SH-SY5Y (cell line): ENCODE measurements around the gene MRPL30.

ENCODE experiments used
- GATA2 ChIP-seq: IDR thresholded peaks from 2 replicates; pipeline ENCODE4 v1.6.1; 2011; ENCODE audit warnings: mild to moderate bottlenecking, low read depth, low read length
- GATA3 ChIP-seq: IDR thresholded peaks from 2 replicates; pipeline ENCODE4 v1.6.1; 2011; ENCODE audit warnings: low read depth, mild to moderate bottlenecking, low read length, moderate library complexity

DNA sequence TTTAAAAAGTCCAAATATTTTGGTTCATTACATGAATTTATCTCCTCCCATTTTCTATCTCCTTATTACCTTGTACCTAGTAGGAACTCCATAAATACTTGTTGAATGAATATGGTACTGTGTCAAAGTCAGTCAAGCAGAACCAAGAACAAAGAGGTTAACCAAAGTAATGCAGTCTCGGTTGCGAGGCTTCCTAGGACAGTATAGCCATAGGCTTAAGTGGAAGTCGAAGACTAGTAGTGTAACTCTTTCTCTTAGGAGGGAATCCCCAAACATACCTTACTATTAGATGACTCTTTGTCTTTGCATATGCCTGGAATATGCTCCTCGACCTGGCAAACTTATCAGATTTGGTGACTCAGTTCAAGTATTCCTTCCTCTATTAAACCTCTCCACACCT, 21.4 kb upstream of the MRPL30 start:
- TF ChIP-seq GATA3 (no peak), GATA2 (no peak)
